ENCODE measurements around the gene PGM5.

GRCh38 chr9:68500457-68501381 is 144.3 kb downstream of the PGM5 start:
- TF ChIP-seq NR1H2 (CRISPR knock-in tag; IDR thresholded peaks at IDR 0.05) = no peak
- TF ChIP-seq HMGA2 (CRISPR knock-in tag; IDR thresholded peaks at IDR 0.05) = no peak
- TF ChIP-seq ZNF121 (CRISPR knock-in tag; IDR thresholded peaks at IDR 0.05) = no peak
- no peak for TF ChIP-seq CTCF (IDR thresholded peaks at IDR 0.05)
- TF ChIP-seq ARID4B (CRISPR knock-in tag; IDR thresholded peaks at IDR 0.05; ENCODE audit: borderline replicate concordance) = no peak
- TF ChIP-seq OVOL2 (CRISPR knock-in tag; IDR thresholded peaks at IDR 0.05; ENCODE audit: borderline replicate concordance) = no peak
- no peak for TF ChIP-seq TEAD4 (CRISPR knock-in tag; IDR thresholded peaks at IDR 0.05)
- no peak for TF ChIP-seq ESRRA (CRISPR knock-in tag; IDR thresholded peaks at IDR 0.05; ENCODE audit: borderline replicate concordance)
- TF ChIP-seq ZNF281 (CRISPR knock-in tag; IDR thresholded peaks at IDR 0.05) = no peak
- TF ChIP-seq USF2 (CRISPR knock-in tag; IDR thresholded peaks at IDR 0.05) = no peak
- TF ChIP-seq GABPB1 (CRISPR knock-in tag; IDR thresholded peaks at IDR 0.05) = no peak
- TF ChIP-seq ZNF512 (CRISPR knock-in tag; IDR thresholded peaks at IDR 0.05; ENCODE audit: borderline replicate concordance) = no peak
- no peak for TF ChIP-seq SMAD4 (CRISPR knock-in tag; IDR thresholded peaks at IDR 0.05)
- TF ChIP-seq NFE2L1 (CRISPR knock-in tag; IDR thresholded peaks at IDR 0.05) = no peak
